Superior temporal gyrus (tissue), 1 donor: ENCODE measurements around the gene FBN3.
A peak's percentile ranks its signal among the peaks of the same experiment; 100 is the strongest.
"Not testable (repeated sequence)": the region's sequence is repeated elsewhere in the genome, so short reads cannot be mapped to it uniquely, and the experiment has no call there.

Experiments used
- DNase-seq: peaks from one replicate; pipeline ENCODE4 v3.0.0-alpha.2; 2016; ENCODE audit errors: extremely low spot score

Gene FBN3

DNA sequence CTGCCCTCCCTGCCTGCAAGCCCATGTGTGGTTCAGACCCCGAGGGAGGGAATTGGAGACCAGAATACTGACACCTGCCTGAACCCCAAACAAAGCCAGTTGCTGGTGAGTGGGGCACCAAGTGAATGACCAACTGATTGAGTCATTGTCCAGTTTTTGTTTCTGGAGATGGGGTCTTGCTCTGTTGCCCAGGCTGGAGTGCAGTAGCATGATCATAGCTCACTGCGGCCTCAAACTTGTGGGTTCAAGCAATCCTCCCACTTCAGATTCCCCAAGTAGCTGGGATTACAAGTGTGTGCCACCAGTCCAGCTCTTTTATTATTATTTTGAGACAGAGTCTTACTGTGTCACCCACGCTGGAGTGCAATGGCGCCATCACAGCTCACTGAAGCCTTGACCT lies 92.9 kb downstream of the FBN3 start:
- no peak for DNase-seq

DNA sequence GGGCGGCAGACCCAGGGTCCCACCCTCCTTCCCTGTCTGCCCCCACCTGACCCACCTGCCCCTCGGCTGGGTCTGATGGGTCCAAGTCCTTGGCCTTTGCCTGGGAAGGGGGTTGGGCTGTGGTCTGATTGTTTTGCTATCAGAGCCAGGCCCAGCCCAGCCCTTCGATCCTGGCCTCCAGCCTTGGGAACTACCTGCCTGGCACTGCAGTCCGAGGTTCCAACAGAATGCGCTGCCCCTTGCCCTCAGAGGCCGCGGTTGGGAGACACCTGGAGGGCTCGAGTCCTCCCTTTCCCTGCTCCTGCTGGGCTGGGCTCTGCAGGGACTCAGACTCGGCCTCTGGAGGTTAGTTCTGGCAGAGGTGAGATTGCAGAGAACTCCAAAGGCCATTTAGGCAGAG lies 95.2 kb downstream of the FBN3 start:
- no peak for DNase-seq

DNA sequence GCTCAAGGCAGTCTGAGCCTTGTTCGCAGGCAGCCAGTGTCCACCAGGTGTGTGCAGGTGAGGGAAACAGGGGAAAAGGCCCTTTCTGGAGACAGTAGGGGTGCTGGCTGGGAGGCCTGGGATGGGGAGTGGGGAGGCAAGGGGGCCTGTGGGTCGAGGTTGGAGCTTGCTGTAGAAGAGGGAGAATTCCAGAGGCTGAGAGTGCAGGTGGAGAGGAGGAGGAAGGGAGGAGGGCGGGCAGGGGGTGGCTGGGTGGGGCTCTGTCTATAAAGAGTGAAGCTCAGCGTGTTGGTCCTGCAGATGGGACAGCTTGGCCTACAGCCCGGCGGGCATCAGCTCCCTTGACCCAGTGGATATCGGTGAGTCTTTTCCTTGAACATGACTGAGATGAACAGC lies 96.9 kb downstream of the FBN3 start, which contains the start of gene CCL25:
Gene CCL25, plus strand, starts transcription at position 297 of the 396 bp plus-strand sequence. CDS start 290 bp downstream, outside the sequence.
- no peak for DNase-seq

DNA sequence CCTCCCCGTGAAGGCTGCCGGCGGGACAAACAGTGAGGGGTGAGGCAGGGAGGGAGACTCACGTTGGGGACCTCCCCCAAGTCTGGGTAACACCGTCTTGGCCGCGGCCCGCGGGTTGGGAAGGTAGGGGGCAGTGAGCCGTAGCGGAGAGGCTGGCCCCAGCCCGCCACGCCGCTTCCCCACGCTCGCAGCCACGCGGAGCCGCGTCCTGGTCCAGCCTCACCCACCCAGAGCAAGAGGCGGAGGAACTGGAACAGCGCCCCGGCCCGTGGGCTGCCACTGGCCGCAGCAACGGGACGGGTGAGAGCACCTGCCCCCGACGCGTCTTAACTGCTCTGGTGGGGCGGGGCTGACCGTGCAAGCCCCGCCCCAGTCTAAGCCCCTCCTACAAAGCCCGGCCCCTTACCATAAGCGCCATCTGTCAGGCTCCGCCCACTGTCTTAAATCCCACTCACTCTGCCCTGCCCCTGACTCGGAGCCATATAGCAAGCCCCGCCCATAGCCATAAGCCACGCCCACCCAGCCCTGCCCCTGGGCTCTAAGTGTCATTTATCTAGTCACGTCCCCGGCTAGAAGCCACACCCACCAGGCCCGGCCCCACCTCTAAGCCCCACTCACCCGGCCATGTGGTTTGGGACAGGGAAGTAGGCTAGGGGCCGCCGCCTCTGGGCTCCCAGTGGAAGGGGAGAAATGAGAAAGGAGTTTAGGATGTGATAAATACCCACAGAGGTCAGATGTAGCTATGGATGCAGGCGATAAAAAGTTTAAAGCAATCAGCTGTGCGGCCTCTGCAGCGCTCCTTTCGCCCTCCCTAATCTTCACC lies 98.9 kb downstream of the FBN3 start:
- DNase-seq, result peak; percentile 14

DNA sequence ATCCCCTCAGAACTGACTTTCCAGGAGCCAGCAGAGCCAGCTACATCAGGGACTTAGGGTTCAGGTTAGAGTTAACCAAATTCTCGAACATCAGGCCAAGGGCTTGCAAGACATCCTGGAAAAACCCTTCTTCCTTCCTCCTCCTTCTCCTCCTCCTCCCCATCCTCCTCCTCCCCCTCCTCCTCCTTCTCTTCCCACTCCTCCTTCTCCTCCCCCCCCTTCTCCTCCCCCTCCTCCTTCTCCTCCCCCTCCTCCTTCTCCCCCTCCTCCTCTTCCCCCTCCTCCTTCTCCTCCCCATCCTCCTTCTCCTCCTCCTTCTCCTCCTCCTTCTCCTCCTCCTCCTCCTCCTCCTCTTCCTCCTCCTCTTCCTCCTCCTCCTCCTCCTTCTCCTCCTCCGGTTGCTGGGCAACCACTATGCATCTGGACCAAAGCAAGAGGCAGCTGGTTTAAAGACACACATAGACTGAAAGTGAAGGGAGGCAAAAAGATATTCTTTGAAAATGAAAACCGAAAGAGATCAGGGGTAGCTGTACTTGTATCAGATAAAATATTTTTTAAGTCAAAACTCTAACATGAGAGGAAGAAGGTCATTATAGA lies 102.7 kb downstream of the FBN3 start:
- DNase-seq, result no peak

DNA sequence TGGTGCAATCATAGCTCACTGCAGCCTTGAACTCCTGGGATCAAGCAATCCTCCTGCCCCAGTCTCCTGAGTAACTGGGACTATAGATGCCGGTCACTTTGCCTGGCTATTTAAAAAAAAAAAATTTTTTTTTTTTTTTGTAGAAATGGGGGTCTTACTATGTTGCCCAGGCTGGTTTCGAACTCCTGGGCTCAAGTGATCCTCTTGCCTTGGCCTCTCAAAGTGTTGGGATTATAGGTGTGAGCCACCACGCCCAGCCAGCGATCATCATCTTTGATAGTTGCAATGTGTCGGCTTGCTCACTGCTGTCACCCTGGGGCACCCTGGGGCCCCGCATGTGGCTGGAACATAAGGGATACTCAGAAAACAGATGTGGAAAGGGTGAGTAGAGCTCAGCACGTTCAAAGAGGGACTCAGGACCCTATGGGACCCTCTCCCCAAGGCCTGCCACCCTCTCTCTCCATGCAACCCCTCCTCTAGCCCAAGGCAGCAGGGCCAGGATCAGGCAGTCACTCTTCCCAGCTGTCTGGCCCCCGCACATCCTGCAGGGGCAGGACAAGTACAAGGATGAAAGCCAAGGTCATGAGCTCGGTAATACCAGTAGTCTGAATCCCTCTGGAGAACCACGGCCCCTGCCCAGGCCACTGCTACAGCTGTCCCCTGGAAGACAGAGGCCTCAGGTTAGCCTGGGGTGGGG lies 103.4 kb downstream of the FBN3 start:
- no peak for DNase-seq

DNA sequence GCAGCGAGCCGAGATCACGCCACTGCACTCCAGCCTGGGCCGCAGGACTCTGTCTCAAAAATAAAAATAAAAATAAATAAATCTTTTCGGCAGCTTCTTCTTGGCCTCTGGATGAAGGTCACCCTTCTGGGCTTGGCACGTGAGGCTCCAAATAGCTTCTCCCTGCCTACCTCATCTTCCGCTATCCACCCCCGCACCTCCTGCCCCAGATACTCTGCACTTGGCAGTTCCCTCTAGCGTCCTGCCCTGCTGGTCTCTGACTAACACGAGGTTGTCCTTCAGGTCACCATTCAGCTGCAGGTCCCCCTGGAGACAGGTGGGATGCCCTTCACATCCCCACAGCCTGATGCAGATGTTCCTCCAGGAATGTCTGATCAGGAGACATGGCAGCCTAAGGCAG lies 105.4 kb downstream of the FBN3 start:
- DNase-seq, result no peak

DNA sequence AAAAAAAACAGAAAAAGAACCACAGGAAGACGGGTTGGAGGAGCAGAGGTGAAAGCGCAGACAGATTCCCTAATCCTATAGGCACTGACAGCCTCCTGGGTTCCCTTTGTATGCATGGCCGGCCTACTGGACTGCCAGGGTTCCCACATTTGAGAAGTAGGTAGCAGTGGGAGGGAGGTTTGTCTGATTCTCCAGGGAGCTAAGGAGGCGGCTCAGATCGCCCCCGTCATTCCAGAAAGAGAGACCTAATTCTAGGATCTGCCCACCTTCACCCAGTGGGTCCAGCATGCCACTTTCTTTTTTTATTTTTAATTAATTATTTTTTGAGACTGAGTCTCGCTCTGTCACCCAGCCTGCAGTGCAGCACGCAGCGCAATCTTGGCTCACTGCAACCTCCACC lies 106.5 kb downstream of the FBN3 start:
- no peak for DNase-seq

DNA sequence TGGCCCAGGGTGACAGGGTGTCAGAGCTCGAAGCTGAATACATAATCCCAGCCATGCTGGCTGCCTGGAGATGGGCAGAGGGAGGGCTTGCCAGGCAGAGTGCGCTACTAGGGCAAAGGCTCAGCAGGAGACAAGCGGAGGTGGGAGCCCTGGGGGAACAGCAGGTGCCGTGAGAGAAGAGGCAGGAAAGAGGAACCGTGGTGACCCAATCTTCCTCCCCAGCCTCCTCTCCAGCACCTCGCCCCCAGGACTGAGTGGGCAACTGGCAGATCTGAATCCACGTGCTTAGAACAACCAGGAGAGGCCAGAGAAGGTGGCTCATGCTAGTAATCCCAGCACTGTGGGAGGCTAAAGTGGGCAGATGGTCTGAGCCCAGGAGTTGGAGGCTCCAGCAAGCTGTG lies 107.9 kb downstream of the FBN3 start:
- DNase-seq, result no peak

DNA sequence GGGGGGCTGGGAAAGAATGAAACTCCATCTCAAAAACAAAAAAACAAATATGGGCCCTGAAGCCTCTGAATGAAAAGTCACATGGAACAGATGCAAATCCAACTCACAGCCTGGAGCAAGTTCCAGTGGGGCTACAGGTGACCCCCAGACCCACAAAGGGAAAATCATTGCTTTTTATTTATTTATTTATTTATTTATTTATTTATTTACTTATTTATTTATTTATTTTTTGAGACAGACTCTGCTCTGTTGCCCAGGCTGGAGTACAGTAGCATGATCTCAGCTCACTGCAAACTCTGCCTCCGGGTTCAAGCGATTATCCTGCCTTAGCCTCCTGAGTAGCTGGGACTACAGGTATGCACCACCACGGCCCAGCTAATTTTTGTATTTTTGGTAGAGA lies 110.2 kb downstream of the FBN3 start:
- DNase-seq, result no peak

DNA sequence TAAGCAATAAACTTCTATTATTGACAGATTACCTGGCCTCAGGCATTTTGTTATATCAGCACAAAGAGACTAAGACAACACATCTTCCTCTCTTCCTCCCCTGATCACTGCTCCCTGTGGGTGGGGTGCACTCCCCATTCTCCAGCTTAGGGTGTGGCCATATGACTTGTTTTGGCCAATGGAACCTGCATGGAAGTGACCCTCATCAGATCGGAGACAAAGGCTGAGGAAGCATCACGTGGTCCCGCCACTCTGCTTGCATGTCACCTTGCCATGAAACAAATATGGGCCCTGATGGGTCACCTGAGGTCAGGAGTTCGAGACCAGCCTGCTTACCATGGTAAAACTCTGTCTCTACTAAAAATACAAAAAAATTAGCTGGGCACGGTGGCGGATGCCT lies 110.6 kb downstream of the FBN3 start:
- no peak for DNase-seq

DNA sequence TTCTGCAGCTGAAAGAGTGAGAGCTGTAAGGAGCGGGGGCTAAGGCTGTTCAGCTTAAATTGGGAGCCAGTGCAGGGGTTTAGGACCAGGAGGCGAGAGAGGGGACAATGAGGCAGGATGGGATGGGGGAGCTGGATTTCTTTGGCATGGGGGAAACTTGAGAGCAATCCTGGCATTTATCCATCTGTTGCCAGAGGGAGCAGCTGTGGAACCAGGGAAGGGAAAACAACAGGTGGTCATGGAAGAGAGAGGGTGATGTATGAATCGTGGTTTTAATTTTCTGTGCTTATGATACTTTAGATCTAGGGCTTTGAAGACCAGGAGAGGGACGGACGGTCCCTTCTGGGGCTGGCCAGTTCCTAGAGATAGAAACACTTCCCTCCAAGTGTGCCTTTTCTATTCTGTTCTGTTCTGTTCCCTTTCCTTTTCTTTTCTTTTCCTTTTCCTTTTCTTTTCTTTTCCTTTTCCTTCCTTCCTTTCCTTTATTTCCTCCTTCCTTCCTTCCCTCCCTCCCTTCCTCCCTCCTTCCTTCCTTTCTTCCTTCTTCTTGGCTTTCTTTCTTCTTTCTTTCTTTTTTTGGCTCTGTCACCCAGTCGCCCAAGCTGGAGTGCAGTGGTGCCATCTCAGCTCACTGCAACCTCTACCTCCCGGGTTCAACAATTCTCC lies 112.8 kb downstream of the FBN3 start:
- no peak for DNase-seq

DNA sequence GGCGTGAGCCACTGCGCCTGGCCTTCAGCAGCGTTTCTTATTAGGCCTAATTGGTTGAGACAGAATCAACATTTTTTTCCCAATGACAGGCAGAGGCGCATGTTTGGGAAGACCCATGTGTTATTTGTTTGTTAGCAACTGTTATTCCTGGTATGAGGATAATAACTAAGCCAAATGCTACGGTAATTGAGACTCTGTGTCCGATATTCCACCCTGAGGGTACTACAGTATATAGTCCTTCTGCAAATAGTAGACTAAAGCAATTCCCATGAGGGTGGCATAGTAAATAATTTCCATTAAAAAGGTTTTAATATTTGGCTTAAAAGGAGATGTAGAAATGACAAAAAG lies 115.2 kb downstream of the FBN3 start:
- DNase-seq, result no peak

DNA sequence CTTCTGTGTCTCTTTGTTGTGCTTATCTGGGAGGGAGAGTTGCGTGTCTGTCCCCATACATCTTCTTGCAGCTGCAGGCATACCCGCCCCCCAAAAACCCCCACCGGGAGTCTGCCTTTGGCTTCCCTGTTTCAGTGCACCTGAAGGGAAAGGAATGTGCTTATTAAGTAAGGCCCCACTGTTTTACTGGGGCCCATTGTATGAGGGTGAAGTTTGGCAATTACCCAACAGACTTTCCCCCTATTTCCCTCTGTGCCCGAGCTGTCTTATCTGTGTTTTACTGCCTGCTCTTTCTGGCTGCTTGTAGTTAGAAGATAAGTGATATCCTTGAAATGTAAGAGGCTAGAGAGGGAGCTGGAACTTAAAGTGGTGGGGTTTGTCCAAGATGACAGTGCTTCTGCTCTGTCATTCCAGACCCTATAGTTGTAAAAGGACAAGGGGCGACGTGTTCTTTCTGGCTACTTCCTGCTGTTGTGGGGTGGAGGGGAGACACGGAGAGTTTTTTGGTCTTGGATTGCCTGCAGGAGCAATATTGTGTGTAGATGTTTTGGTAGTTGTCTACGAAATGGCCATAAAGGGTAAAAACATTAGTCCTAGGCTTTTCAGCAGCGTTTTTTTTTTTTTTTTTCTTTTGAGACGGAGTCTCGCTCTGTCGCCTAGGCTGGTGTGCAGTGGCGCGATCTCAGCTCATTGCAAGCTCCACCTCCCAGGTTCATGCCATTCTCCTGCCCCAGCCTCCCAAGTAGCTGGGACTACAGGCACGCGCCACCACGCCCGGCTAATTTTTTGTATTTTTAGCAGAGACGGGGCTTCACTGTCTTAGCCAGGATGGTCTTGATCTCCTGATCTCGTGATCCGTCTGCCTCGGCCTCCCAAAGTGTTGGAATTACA lies 115.9 kb downstream of the FBN3 start:
- not testable (repeated sequence) for DNase-seq

DNA sequence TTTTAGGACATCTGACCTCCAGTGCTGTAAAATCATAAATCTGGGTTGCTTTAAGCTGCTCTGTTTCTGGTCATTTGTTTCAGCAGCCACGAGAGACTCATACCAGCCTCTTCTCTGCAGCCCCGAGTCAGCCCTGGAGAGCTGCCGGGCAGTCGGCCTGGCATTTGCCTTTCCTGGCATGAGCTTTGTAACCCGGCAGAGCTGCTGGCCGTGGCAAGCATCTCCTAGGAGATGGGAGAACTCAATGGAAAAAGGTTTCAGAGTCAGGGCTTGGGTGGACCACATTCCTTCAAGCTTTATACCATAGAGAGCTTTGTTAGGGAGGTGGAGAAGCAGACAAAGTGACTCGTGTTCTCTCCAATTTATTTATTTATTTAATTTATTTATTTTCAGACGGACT lies 118.4 kb downstream of the FBN3 start:
- DNase-seq, result no peak

DNA sequence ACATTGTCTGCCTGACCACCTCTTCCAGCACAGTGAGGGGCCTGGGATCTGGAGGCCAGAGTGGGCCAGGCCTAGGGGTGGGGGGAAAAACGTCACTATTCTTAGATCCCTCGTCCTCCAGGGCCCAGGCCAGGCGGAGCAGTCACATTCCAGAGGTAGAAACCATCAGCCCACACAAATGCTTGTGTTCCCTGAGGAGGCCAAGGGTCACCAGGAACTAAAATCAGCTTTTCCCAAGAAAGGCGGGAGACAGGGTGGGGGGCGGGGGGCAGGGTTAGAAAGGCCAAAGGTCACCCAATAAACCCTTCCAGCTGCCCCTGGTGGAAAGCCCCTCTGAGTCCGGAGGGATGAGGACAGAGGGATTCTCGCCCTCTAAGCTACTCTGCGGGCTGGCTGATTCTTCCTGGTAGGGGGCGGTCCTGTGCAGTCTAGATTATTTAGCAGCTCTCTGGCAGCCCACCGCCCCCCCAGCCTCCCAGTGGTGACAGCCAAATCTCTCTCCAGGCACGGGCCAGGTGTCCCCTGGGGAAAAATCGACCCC lies 120.4 kb downstream of the FBN3 start:
- no peak for DNase-seq

DNA sequence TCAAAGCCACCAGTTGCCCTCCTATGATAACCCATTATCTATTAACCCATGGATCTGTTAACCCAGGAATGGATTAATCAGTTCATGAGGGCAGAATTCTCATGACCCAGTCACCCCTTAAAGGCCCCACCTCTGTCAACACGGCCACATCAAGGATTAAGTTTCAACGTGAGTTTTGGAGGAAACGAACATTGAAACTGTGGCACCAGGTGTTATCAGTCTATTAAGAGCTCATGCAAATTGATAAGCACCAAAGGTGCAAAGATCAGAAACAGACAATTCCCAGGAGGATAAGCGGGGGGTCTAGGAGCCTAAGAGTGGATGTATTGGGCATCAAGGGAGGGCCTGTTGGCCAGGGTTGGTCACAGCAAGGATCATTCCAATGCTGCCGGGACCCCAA lies 124.1 kb downstream of the FBN3 start:
- DNase-seq, result no peak

DNA sequence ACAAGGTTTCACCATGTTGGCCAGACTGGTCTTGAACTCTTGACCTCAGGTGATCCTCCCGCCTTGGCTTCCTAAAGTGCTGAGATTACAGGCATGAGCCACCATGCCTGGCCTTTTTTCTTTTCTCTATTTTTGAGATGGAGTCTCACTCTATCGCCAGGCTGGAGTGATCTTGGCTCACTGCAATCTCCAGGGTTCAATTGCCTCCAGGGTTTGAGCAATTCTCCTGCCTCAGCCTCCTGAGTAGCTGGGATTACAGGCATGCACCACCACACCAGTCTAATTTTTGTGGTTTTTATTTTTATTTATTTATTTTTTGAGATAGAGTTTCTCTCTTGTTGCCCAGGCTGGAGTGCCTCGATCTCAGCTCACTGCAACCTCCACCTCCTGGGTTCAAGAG lies 125.1 kb downstream of the FBN3 start:
- not testable (repeated sequence) for DNase-seq

DNA sequence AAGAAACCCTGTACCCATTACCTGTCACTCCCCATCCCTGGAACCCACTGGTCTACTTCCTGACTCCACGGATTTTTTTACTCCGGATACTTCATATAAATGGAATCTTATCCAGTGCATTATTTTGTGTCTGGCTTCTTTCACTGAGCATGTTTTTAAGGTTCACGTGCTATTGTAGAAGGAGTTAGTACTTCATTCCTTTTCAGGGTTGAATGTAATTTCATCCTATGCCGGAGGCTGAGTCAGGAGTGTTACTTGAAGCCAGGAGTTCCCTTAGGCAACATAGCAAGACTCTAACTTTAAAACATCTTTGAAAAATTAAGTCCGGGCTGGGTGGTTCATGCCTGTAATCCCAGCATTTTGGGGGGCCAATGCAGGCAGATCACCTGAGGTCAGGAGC lies 126.0 kb downstream of the FBN3 start:
- DNase-seq, result no peak

DNA sequence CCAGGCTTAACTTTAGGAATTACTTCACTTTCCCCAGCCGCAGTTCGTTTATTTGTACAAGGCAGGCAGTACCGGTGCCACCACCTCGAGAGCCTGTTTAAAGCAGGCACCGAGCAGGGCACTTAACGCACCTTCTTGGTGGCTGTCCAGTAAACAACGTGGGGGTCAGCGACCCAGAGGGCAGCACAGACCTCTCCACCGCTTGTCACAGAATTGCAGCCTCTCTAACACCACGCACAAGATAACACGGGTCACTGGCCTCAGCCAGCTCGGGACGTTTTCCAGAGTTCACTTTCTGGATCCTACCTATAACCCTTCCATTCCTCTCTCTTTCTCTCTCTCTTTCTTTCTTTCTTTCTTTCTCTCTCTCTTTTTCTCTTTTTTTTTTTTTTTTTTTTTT lies 127.1 kb downstream of the FBN3 start:
- no peak for DNase-seq

DNA sequence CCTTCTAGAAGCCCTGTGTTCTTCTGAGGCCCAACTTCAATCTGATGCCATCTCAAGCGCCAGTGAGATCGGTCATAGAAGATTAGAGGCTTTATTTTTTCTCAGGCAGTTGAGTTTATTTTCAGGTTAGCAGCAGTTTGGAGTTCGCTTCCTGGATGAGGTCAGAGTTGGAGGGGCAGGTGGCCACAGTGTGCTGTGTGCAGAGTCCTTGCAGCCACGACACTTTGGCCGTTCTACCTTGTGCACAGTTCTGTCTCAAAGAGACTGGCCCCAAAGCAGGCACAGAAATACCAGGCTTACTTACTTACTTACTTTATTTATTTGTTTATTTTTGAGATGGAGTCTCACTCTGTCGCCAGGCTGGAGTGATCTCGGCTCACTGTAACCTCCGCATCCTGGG lies 128.0 kb downstream of the FBN3 start:
- DNase-seq, result no peak
